ENCODE data around the gene PIEZO1. TPM values are rescaled to one million over a fixed set of nuclear protein-coding genes. Genes with fewer than 3 reads are reported as not detected.

The PIEZO1 gene
- total RNA-seq, 4 donors from 2014 or later: 62.3 to 161 (median 123) TPM

- Histone ChIP-seq H3K27ac (no peak overlapping the region), H3K4me1 (no peaks in the 10 kb centered on the region), H3K36me3 (no peaks in the 10 kb centered on the region), H3K4me3 (no peak overlapping the region), H3K9me3 (no peaks in the 10 kb centered on the region), H3K27me3 (no peaks in the 10 kb centered on the region)
- no peak for DNase-seq
- intact Hi-C loops (cut with DNase I; ENCODE audit: low total_unique reads): no loop called here
- TF ChIP-seq POLR2A (IDR thresholded peaks at IDR 0.05): no peak
- no peak for TF ChIP-seq CTCF (IDR thresholded peaks at IDR 0.05)
Measured at GRCh38 chr16:88819126-88819525, 34.1 kb upstream of the PIEZO1 start.

GRCh38 chr16:88818575-88818874 is 33.5 kb upstream of the PIEZO1 start:
- Histone ChIP-seq H3K4me3 (no peak overlapping the region), H3K9me3 (no peaks in the 10 kb centered on the region), H3K36me3 (no peaks in the 10 kb centered on the region), H3K27me3 (no peaks in the 10 kb centered on the region), H3K27ac (no peak overlapping the region), H3K4me1 (no peaks in the 10 kb centered on the region)
- no peak for DNase-seq
- intact Hi-C loops (cut with DNase I; ENCODE audit: low total_unique reads): no loop called here
- TF ChIP-seq POLR2A (IDR thresholded peaks at IDR 0.05) (no peak), CTCF (IDR thresholded peaks at IDR 0.05) (no peak)

- no peaks in the 10 kb centered on the region for H3K4me1 ChIP-seq
- no peak for DNase-seq
- no peaks in the 10 kb centered on the region for H3K27me3 ChIP-seq
- no peak overlapping the region for H3K4me3 ChIP-seq
- no peaks in the 10 kb centered on the region for H3K36me3 ChIP-seq
- intact Hi-C loops (cut with DNase I; ENCODE audit: low total_unique reads): no loop called here
- H3K27ac ChIP-seq: no peak overlapping the region
- TF ChIP-seq CTCF (IDR thresholded peaks at IDR 0.05) (no peak), POLR2A (IDR thresholded peaks at IDR 0.05) (no peak)
- no peaks in the 10 kb centered on the region for H3K9me3 ChIP-seq
Measured at GRCh38 chr16:88817785-88818574, 33.0 kb upstream of the PIEZO1 start.

GRCh38 chr16:88816736-88817535 is 31.9 kb upstream of the PIEZO1 start:
- H3K9me3 ChIP-seq: no peaks in the 10 kb centered on the region
- DNase-seq: no peak
- no peaks in the 10 kb centered on the region for H3K27me3 ChIP-seq
- intact Hi-C loops (cut with DNase I; ENCODE audit: low total_unique reads): no loop called here
- no peak overlapping the region for H3K4me3 ChIP-seq
- TF ChIP-seq CTCF (IDR thresholded peaks at IDR 0.05) (no peak), POLR2A (IDR thresholded peaks at IDR 0.05) (no peak)
- H3K36me3 ChIP-seq: no peaks in the 10 kb centered on the region
- H3K27ac ChIP-seq: no peak overlapping the region
- peaks cover 0 to 6% of the 10 kb centered on the region in 2 donors for H3K4me1 ChIP-seq

GRCh38 chr16:88815901-88816589 is 31.0 kb upstream of the PIEZO1 start:
- no peak overlapping the region for H3K4me3 ChIP-seq
- TF ChIP-seq CTCF (IDR thresholded peaks at IDR 0.05): peak; percentile 31 to 63 (median 52)
- no peak for TF ChIP-seq POLR2A (IDR thresholded peaks at IDR 0.05)
- no peaks in the 10 kb centered on the region for H3K27me3 ChIP-seq
- no peaks in the 10 kb centered on the region for H3K9me3 ChIP-seq
- no peak overlapping the region for H3K27ac ChIP-seq
- H3K36me3 ChIP-seq: no peaks in the 10 kb centered on the region
- peaks cover 0 to 8% of the 10 kb centered on the region in 2 donors for H3K4me1 ChIP-seq
- intact Hi-C loops (cut with DNase I; ENCODE audit: low total_unique reads): no loop called here
- DNase-seq: no peak
